Stimulated activated CD4-positive, alpha-beta T cell treated with anti-CD3 and anti-CD28 coated beads, TNF-alpha, amount 100 ng/mL, for 4 hours (primary cell): ENCODE data around the gene TNFRSF8.
A peak's percentile ranks its signal among the peaks of the same experiment; 100 is the strongest.

Source experiments
- DNase-seq, 3 experiments: peaks; one replicate each; pipeline ENCODE4 v3.0.0-alpha.2; 2020; ENCODE audit warnings: low read depth in 3 of 3

Gene TNFRSF8

DNA sequence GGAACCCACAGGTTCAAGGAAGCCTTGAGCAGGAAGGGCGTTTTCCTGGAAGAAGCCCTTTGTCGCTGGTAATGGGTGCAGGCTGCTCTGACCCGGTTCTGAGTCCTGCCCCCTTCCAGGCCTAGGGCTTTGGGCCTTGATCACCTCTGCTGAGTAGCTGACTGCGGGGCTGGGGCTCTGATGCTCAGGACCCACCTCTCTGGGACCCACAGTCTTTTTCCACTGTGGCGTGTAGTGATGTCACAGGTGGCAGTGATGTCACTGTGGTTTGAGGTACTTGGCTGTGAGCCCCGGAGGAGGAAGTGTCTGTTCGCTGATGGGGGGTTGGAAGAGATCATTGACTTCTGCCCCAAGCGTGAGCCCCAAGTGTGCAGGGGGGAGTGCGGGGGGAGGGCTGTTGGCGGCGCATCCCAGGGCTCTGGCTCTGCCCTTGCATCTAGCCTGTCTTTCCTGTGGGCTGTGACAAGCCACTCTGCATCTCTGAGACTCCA, 110.6 kb downstream of the TNFRSF8 start:
- peak; percentile 55 to 95 (median 88) for DNase-seq

DNA sequence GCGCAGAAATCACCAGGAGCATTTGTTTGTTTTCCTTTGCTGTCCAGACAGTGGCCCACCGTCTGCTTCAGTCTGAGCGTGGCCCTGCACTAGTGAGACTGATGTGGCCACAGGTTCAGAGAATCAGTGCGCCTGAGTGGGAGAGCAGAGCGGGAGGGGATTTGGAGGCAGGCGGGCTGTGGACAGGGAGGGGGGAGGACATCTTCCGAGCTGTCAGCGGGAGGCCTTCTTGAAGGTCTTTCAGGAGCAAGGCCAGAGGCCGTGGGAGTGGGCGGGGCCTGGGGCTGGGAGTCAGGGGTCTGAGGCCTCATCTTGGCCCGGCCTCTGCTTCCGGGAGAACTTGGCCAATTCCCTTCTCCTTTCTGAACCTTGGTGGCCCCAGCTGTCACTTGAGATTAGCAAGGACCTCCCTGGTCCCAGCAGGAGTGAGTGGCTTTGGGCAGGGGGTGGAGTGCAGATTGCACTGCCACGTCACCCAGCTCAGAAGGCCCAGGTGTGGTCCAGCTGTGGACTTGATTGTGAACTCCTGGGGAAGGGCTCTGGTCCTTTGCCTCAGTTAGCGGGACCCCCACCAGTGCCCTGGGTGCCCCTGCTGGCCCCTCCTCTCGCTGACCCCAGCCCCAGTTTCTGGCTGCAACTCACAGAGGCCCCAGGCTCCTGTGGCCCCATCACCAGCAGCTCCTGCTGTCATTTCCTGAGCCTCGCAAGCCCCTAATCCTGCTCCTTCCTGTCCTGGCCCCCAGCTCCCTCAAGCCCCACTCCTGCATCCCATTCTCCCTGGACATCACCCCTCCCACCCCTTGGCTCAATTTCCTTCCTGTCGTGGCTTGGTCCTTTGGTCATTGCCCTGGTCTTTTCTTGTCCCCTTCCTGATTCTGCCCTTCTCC, 112.1 kb downstream of the TNFRSF8 start:
- DNase-seq: no peak

DNA sequence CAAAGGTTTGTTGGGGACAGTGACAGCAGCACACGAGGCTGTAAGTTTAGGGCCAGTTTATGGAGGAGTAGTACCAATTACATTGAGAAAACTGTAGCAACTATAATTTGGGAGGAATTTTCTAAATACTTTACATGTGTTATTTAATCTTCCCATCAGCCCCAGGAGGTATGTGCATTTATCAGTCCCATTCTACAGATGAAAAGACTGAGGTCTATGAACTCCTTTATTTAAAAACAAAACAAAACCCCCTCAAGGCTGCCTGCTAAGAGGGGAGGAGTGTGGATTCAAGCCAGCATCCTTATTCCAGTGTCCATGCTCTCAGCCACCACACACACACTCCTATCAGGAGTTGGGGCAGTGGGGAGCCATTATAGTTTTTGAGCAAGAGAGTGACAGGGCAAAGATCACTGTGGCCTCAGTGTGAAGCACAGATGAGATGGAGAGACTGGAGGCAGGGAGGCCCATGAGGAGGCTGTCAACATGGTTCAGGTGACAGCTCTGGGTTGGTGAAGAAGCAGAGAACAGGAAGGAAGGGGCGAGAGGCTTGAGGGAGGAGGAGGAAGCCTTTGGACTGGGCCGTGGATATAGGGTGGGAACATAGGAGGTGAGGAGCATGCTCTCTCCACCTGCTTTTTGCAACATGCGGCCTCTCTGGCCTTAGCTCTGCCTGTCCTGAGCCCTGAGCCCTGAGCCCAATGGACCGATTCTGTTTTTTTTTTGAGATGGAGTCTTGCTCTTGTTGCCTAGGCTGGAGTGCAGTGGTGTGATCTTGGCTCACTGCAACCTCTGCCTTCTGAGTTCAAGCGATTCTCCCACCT, 113.4 kb downstream of the TNFRSF8 start:
- DNase-seq: no peak

DNA sequence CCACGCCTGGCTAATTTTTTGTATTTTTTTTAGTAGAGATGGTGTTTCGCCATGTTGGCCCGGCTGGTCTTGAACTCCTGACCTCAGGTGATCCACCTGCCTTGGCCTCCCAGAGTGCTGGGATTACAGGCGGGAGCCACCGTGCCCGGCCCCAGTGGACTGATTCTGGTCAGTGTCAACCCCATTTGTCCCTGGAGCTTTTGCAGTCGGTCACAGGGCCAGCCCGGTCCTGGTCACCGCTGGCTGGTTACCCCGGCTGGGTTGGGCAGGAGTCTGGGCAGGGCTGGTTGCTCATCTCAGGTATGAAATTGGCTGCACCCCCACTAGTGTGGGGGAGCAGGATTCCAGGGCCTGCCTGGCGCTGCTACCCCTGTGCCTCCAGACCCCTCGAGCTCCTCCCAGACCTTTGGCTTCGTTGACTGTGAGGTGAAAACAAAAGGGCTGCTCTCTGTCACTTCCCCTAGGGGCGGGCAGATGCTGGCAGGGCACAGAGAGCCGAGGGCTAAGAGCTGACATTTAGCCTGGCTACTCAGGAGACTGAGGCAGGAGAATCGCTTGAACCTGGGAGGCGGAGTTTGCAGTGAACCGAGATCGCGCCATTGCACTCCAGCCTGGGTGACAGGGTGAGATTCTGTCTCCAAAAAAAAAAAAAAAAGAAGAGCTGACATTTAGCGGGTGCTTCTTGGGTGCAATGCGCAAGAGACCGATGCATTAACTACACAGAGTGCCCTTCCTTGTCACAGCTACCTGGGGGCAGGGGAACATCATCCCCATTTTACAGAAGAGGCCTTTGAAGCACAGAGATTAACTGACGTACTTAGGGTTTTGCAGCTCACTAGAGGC, 114.3 kb downstream of the TNFRSF8 start:
- DNase-seq: no peak

DNA sequence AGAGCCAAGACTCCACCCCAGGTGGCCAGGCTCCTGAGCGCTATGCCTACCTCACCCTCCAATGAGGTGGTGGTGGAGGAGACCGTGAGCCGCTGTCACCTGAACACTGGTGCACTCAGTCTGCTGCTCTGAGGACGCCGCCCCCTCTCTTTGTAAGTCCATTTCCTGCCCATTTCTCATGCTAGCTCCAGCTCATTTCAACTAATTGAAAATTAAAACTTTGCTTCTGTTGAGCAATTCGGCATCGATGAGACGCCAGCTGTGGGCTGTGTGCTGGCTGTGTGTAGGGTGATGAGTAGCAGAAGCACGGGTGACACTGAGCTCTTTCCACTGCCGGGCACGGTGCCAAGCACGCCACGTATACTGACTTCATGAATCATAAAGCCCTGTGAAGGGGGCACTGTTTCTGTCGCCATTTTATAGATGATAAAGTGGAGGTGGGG, 114.9 kb downstream of the TNFRSF8 start:
- DNase-seq: peak; percentile 94 to 96 (median 96)

DNA sequence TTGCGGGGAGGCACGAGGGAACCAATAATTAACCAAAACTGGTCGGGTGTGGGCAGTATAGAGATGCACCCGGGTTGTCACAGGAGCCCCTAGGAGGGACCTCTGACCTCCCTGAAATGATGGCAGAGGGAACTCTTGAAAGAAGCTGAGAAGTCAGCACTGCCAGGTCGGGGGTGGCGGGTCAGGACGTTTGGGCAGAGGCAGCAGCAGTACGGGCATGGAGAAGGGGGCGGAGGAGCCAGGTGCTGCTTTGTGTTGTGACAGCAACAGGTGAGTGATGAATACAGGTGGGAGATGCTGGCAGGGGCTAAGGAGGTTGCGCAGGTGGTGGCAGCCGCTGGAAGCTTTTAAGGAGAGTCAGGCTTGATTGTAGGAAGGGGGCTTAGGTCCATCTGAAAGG, 115.4 kb downstream of the TNFRSF8 start:
- DNase-seq: no peak

DNA sequence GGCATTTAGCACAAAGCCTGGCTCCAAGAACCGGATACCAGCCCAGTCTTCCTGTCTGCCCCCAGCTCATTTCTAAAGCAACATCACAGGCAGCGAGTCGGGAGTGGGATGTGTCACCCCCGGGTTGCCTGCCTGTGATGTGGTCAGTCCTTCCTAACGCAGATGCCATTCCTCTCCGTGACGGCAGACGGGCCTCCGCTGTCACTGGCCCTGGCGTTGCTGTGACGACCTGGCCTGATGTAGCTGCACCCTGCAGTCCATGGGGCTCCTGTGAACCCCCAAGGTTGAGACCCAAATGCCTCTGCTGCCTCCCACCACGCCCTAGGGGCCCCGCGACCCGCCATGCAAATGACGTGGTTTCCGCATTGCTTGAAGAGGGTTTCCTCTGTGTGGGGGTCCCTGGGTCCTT, 116.0 kb downstream of the TNFRSF8 start:
- DNase-seq: peak; percentile 49 to 77 (median 71)

DNA sequence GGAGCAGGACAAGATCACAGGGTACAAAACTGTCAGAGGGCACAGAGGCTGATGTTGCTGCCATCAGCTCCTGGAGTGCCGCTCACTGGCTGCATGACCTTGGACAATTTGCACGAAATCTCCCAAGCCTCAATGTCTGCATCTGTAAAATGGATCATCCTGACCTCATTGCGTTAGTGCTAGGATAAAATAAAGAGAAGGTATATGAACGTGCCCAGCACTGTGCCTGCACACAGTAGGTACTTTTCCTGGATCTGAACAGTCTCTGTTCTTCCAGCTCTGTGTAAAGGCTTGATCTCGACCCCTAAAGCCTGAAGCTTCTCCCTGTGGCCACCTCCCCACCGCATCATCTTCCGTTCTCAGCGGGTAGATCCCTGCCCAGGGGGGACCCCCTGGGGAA, 116.6 kb downstream of the TNFRSF8 start:
- DNase-seq: no peak

DNA sequence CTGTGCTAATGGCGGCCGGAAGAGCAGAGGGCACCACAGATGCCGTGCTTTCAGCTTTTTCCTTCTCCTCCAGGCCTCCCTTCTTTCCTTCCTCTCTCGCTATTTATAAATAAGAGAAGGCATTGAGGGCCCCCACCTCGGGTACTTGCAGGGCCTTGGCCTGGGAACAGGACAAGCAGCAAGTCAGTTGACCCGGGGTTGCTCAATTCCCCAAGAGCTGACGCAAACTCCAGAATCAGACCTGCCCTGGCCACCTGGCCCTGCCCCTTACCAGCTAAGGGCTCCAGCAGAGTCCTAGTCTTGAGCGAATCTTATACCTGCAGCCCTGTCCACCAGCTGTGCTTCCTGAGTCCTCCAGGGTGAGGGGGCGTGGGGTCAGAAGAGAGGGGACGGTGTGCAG, 117.2 kb downstream of the TNFRSF8 start:
- DNase-seq: no peak

DNA sequence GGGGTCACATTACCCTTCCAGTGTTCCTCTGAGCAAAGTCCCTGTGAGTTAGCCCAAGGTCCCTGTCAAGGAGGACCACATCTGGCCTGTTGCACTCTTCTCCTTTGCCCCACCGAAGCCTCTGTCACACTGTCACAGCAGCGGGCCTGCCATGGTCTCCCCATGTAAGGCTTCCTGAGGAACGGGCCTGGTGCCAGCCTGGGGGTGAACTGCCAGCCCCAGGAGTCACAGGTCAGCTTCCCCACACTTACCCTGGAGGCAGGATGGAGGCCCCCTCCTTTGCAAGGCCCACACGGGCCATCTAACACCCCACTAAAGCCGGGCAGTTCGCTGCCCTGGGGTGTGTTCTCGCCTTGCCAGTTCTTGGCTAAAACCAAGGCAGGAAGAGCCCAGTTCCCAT, 117.8 kb downstream of the TNFRSF8 start:
- no peak for DNase-seq

DNA sequence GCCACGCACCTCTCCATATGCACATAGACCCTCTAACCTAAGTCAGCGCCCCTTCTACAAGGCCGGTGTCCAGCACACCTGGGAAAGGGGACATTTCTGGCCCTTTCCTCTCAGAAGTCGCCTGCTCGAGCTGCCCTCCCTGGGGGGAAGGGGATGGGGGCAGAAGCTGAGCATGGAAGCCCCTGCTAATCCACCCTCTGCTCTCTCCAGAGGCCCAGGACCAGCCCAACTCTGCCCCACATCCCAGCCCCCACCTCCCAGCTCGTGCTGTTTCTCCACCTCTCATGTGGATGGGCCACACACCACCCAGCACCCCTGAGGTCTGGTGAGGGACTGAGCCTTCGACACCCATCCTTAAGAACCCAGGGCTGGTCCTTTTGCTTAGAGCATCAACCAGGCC, 118.5 kb downstream of the TNFRSF8 start:
- no peak for DNase-seq

DNA sequence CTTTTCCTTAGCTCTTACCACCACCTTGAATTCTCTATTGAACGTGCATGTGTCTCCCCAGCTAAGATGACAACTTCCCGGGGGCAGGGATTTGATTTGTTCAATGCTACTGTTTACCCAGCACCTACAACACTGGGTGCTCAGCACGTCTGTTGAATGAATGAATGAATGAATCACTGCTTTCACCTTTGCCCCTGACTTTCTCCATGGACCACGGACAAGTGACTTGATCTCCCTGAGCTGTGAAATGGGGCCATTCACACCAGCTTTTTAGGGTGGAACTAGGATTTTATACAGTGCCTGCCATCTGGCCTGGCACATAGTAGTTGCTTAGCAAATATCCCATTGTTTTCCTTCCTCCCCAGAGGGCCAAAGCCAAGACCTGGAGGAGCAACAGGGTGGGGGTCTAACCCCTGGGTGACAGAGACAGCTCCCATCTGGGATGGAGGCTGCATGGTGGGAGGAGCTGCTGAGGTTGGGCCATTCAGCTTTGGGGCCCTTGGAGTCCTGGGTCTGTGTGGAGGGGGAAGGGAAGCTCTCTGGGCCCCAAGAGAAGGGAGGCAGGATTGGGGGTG, 119.4 kb downstream of the TNFRSF8 start:
- DNase-seq: no peak

DNA sequence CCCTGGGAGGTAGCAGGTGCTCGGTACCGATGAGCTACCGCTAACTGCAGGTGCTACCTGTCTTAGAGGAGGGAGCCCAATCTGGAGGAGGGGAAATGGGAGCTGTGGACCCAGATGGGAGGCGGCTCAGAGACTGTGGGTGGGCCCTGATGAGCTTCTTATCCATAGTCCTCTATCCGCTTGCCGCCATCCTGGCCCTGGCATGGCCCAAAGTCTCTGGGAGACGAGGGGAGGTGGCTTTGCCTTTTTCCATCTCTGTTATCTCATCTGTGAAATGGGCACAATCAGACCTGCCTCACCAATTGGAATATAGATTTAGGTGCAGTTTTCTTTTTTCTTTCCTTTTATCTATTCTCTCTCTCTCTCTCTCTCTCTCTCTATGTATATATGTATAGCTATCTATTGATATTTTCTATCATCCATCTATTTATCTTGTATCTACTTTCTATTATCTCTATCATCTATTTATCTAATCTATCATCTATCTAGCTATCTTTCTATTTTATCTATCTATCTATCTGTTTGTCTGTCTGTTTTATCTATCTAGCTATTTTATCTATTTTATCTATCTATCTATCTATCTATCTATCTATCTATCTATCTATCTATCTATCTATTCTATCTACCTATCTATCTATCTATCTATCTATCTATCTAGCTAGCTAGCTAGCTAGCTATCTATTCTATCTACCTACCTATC, 120.1 kb downstream of the TNFRSF8 start:
- DNase-seq: no peak

DNA sequence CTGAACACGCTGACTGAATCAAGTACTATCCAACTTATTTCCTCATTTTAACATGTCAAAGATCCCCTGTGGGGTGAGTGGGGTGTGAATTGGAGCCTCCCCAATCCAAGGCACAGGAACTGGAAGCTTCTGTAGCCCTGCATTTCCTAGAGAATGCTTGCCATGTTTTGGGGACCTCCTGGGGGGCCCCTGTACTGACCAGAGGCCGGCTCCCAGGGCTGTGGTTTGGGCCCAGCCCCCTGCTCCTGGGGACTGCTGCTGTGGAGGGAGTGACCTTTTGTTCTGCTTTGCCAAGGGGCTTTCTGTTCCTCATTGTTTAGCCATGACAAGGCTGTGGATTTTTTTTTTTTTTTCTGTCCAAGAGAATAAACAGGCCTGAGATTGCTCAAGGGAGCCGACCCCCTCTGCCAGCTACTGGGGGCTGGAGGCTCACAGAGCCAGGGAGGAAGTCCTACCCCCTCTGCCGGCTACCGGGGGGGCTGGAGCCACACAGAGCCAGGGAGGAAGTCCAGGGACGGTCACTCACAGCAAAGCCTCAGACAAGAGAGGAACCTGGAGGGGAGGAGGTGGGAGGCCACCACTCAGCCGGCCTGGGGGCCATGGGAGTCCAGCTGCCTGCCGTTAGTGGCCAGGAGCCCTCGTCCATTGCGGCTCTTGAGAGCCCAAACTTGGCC, 121.0 kb downstream of the TNFRSF8 start:
- DNase-seq: no peak

DNA sequence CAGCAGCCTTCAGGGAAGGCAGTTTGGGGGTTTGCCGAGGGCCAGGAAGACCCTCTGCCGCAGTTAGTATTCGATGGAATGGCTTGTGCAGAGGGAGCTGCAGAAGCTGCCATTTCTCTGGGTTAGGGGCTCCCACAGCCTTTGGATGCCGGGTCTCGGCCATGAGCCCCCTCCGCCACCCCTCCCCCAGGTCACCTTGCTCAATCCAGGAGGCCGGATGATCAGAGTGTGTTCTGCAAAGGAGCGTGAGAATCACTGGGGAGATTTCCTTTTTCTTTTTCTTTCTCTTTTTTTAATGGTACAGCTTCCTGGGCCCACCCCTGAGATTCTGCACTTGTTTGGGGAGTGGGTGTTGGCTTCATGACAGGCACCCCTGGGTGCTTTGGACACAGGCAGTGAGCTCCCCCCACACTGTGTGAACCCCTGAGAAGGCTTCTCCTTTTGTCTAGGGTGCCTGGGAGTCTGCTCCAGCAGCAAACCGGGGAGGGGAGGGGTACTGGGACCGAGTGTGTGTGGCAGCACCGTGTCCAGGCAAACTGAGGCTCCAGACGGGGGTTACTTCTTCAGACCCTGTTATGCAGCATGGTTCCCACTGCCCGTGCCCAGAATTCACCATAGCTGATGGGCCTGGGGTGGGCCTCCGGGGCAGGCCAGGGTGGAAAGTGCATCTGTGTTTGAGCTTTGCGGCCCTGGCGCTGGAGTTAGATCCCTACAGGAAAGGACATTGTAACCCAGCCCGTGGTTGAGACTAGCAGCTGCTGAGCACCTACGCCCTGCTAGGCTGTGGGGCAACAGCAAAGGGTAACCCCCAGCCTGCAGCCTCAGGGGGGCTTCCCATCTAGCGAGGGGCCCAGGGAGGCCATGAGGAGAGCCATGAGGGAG, 122.2 kb downstream of the TNFRSF8 start:
- no peak for DNase-seq

DNA sequence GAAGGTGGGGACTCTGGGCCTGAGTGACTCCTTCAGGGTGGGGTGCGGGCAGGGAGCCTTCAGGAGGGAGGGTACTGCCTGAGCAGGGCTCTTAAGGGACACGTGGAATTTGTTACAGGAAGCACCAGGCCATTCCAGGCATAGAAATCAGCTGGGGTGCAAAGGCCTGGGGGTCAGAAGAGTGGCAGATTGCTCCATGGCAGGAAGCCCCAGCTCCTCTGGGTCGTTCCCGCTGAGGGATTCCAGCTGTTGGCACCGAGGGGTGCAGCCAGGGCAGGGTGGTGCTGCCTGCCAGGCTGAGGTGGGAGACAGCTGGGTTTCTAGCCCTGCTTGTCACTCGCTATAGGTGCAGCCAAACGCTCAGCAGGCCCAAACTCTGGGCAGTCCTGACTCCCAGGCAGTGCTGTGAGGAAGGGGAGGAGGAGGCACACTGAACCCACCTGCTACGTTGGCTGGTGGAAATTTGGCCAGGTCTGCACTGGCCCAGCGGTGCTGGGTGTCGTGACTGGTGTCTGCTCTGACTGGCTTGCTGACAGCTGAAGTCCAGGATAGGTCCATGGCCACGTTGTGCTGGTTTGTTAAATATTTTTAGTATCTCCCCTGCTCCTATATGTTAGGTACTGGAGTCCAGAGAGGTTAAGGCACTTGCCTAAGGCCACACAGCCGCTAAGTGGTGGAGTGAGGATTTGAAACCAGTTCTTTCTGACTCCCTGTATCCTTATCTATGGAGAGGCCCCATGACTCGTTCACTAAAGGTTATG, 123.0 kb downstream of the TNFRSF8 start:
- no peak for DNase-seq

DNA sequence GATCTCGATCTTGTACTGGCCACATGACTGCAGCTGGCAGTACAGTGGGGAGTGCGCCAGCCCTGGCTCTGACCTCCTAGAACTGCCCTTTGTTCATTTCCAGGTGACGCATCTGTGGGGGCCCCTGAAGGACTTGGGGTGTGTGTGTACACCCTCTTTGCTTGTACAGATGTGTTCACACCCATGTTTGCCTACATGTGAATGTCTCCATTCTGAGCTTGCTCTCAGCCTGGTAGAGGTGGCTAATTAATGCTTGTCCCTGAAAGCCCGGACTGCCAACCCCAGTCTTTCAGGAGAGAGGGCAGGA, 123.5 kb downstream of the TNFRSF8 start:
- no peak for DNase-seq

DNA sequence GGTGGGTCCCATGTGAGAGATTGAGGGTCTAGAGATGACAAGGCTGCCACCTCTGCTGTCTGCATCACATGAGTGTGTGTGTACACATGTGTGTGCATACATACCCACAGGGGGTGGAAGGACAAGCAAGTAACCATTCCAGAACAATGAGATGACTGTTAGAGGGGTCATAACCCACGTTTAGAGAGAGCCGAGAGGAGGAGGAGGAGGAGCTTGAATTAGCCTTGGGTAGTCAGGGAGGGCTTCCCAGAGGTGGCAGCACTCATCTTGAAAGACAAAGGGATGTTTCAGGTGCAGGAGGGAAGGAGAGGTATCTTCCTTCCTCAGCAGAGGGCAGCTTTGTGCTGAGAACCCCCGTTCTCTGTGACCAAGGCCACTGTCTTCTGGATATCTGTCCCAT, 125.0 kb downstream of the TNFRSF8 start:
- no peak for DNase-seq
